GM12875 (cell line): ENCODE results near the gene BASP1.
"Not testable (repeated sequence)": the region's sequence is repeated elsewhere in the genome, so short reads cannot be mapped to it uniquely, and the experiment has no call there.

Experiments used
- H3K4me3 ChIP-seq: one replicate; pipeline ENCODE4 v1.5.1; 2011; ENCODE audit warnings: low read depth, low read length, control low read depth
- TF ChIP-seq, protein P1 (sequence below): IDR thresholded peaks from 2 replicates; pipeline ENCODE4 v1.5.1; 2011; ENCODE audit warnings: low read depth, mild to moderate bottlenecking, control low read depth, inconsistent platforms, low read length, moderate library complexity, borderline replicate concordance; ENCODE audit not compliant: insufficient read depth

BASP1 gene

DNA sequence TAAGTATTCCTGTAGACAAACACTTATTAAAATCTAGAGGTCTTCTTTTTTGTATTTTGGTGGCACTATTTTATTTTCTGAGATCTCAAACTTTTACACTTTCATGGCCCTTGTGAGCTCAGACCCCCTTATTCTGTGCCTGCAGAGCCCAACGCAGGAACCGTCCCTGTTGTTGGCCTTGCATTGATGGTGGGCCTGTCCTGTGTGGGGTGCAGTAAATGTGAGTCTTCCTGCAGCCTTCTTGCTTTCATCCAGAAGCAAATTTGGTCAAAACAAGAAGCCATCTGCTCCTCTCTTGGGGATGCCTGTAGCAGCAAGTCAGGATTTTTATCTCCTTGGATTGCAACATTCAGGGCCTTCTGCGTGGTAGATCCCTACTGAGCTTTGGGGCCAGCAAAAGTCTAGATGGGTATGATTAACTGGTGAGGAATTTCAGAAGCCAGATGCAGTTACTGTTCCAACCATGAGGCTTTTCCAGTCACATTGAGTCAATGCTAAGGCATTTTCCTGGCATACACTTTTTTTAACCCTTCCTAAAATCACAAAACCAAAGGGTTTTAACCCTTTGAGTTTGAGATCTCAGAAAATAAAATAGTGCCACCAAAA lies 31.7 kb downstream of the BASP1 start:
- TF ChIP-seq, protein P1, sequence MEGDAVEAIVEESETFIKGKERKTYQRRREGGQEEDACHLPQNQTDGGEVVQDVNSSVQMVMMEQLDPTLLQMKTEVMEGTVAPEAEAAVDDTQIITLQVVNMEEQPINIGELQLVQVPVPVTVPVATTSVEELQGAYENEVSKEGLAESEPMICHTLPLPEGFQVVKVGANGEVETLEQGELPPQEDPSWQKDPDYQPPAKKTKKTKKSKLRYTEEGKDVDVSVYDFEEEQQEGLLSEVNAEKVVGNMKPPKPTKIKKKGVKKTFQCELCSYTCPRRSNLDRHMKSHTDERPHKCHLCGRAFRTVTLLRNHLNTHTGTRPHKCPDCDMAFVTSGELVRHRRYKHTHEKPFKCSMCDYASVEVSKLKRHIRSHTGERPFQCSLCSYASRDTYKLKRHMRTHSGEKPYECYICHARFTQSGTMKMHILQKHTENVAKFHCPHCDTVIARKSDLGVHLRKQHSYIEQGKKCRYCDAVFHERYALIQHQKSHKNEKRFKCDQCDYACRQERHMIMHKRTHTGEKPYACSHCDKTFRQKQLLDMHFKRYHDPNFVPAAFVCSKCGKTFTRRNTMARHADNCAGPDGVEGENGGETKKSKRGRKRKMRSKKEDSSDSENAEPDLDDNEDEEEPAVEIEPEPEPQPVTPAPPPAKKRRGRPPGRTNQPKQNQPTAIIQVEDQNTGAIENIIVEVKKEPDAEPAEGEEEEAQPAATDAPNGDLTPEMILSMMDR = no peak
- H3K4me3 ChIP-seq = no peak overlapping the region

DNA sequence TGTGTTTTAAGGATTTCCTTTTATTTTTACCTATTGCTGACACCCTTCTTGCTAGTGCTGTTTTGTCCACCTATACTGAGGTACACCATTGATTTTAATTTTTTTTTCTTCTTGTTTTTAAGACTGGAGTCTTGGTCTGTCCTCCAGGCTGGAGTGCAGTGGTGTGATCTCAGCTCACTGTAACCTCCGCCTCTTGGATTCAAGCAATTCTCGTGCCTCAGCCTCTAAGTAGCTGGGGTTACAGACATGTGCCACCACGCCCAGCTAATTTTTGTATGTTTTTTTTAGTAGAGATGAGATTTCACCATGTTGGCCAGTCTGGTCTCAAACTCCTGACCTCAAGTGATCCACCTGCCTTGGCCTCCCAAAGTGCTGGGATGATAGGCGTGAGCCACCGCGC lies 32.4 kb downstream of the BASP1 start:
- not testable (repeated sequence) for H3K4me3 ChIP-seq

DNA sequence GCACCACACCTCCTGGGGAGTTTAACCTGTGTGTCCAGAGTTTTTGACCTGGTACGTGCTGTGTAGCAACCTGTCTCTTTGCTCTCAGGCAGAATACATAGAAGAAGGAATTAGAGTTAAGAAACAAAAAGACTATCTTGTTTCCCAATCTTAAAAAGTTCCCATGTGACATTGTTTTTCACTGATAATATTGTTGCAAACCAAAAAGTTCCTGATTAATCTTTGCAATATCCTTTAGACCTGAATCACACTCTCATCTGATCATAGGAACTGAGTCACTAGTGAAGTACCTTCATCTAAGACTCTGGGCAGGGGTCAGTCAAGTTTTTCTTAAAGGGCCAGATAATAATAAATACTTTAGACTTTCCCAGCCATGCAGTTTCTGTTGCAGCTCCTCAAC lies 35.1 kb downstream of the BASP1 start:
- H3K4me3 ChIP-seq = no peak overlapping the region
- TF ChIP-seq, protein P1 = no peak

DNA sequence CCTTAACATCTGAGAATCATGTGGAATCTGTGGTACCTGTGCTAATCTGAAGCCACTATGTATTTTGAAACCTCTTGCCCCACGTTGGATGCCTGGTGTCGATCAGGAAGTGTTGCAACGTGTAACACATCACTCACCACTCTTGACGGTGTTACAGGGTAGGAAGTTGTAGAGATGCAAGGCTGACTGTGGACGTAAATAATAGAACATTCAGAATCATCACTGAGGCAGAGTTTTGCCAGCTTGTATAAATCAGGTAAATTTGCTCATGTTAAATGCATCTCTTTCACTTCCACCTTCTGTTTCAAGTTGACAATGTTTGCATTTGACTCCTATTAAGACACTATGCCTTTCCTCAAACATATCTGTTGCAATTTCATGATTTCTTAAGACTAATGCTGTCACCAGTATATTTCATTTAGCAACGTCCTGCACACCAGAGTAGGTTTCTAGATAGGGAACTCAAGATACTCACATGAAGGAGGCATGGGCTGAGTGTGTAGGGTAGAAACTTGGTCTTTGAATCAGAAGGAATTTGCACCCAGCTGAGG lies 38.1 kb downstream of the BASP1 start:
- no peak overlapping the region for H3K4me3 ChIP-seq
- TF ChIP-seq, protein P1 = no peak

DNA sequence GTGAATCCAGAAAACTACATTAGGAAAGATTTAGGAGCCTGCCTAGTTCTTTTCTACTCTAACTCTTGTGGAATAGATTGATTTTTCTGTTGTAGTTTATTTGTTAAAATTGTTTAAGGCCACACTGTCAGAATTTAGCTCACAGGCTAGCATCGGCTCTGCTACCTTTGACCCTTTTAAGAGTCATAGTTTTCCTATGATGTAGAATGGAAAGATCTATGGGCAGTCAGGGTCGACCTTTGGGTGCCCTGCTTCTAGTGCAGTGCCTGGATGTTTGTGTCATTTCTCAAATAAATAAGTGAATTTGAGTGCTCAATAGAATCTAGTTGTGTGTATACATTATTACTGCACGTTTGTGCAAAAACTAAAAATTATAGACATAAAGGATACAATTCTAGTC lies 38.7 kb downstream of the BASP1 start:
- no peak overlapping the region for H3K4me3 ChIP-seq
- TF ChIP-seq, protein P1 = no peak

DNA sequence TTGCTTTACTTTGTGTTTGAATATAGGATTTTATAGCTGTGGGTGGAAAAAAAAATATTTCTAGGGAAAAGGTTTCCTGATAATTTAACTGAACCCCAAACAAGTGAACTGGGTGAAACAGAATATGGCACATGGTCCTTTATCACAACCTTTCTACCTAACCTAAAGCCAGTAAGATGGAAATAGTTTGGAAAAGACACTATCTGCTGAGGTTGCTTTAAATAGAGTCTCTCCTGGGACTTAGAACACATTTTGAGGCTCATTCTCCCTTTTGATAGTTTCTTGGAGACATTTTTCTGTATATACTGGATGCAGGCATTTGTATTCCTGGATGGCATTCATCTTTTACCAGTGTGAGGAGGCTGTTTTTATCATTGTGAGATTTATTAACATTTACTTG lies 39.4 kb downstream of the BASP1 start:
- H3K4me3 ChIP-seq = no peak overlapping the region
- TF ChIP-seq, protein P1 = no peak

DNA sequence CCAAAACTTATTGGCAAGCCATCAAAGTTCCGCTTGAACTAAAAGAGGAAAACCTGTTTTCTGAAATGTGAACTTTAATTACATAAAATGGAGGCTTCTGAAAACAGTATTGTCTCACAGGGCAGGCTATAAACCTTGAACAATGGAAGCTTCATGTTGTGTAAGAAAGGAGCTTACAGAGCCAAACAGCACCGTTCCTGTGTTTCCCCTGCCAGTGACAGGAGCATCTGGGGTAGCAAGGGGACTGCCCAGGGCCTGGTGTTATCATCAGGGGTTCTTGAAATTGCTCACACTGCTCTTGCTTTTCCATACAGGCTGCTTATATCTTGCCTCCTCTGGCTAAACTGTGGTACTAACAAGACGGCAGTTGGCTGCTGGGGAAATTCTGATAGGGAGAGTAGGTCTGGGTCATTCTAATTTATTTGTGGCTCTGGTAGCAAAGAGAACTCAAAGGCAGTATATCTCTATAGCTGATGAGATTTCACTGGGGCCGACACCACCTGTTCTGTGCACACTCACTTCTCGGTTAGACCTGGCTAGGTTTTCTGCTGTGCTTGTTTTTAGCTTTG lies 40.4 kb downstream of the BASP1 start:
- TF ChIP-seq, protein P1 = 0 out of 2 replicates have a peak, but pooled peaks have one; percentile 14
- H3K4me3 ChIP-seq = no peak overlapping the region
